Peyer's patch (tissue), 4 donors: ENCODE results near the gene MAN1C1.

Experiments used
- CTCF ChIP-seq, 6 experiments: fragments of 450-650 bp in 4 of 6; fragments of 200-600 bp in 2 of 6; sonication (generic) in 1 of 6; IDR thresholded peaks; one replicate each; pipeline ENCODE4 v1.5.1; 2017 to 2019; ENCODE audit warnings: antibody characterized with exemption in 6 of 6, mild to moderate bottlenecking in 3 of 6, moderate library complexity in 1 of 6
- POLR2A ChIP-seq, 2 donors: fragments of 450-650 bp; IDR thresholded peaks; one replicate each; pipeline ENCODE4 v1.5.1; 2017; ENCODE audit warnings: antibody characterized with exemption in 2 of 2, mild to moderate bottlenecking in 2 of 2, moderate library complexity in 2 of 2

- TF ChIP-seq CTCF (IDR thresholded peaks at IDR 0.05) (no peak), POLR2A (IDR thresholded peaks at IDR 0.05) (no peak)
Measured at GRCh38 chr1:25651036-25651640, 34.5 kb downstream of the MAN1C1 start.
